Kidney epithelial cell (primary cell): ENCODE data around the gene SASS6. TPM values are rescaled to one million over a fixed set of nuclear protein-coding genes. Genes with fewer than 3 reads are reported as not detected.

Experiments
- DNase-seq: peaks from one replicate; pipeline ENCODE4 v3.0.0-alpha.2; 2010; ENCODE audit warnings: low read depth
- H3K27me3 ChIP-seq: 2 replicates; pipeline ENCODE4 v1.6.0; 2011; ENCODE audit warnings: low read length; ENCODE audit not compliant: control insufficient read depth, insufficient read depth
- H3K36me3 ChIP-seq: 2 replicates; pipeline ENCODE4 v1.5.1; 2011; ENCODE audit warnings: low read length; ENCODE audit not compliant: control insufficient read depth, insufficient read depth
- H3K4me3 ChIP-seq: 2 replicates; pipeline ENCODE4 v1.5.1; 2011; ENCODE audit warnings: low read depth, mild to moderate bottlenecking, control low read depth, low read length
- total RNA-seq: library from RNA; depleted of rRNA; stranded (reverse); fragments of >200 nt; gene quantifications from 2 replicates; pipeline ENCODE4 v1.2.3, GENCODE V29; 2015
- TF ChIP-seq, protein P1 (sequence below): IDR thresholded peaks from 2 replicates; pipeline ENCODE4 v1.5.1; 2011; ENCODE audit warnings: mild to moderate bottlenecking, moderate library complexity, low read length, control low read depth, inconsistent platforms; ENCODE audit not compliant: insufficient read depth, poor library complexity, severe bottlenecking

SASS6 gene
- total RNA-seq, 1 donor from 2014 or later, result 5.3 TPM

GRCh38 chr1:100130552-100131077 is 2.1 kb downstream of the SASS6 start:
- no peak for DNase-seq
- no peak overlapping the region for H3K4me3 ChIP-seq
- H3K27me3 ChIP-seq, result no peaks in the 10 kb centered on the region
- TF ChIP-seq, protein P1, sequence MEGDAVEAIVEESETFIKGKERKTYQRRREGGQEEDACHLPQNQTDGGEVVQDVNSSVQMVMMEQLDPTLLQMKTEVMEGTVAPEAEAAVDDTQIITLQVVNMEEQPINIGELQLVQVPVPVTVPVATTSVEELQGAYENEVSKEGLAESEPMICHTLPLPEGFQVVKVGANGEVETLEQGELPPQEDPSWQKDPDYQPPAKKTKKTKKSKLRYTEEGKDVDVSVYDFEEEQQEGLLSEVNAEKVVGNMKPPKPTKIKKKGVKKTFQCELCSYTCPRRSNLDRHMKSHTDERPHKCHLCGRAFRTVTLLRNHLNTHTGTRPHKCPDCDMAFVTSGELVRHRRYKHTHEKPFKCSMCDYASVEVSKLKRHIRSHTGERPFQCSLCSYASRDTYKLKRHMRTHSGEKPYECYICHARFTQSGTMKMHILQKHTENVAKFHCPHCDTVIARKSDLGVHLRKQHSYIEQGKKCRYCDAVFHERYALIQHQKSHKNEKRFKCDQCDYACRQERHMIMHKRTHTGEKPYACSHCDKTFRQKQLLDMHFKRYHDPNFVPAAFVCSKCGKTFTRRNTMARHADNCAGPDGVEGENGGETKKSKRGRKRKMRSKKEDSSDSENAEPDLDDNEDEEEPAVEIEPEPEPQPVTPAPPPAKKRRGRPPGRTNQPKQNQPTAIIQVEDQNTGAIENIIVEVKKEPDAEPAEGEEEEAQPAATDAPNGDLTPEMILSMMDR, result no peak
- H3K36me3 ChIP-seq, result no peaks in the 10 kb centered on the region

DNA sequence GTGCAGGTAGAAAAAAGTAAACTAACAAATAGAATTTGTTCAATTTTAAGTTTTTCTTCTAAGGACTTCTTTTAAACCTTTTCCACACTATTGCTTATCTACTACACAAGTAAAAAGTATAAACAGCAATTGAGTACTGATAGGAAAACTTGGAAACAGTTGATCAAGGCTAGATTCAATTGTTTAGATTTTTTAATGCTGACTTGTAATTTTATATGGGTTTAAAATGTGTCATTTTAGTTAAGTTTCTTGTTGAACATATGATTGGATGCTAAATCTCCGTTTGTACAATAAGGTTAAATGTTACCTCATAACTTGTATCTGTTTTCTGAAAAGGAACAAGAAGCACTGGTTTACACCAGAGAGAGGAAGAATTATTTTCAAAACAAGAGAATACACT is 5.5 kb downstream of the SASS6 start:
- Histone ChIP-seq H3K4me3 (no peak overlapping the region), H3K36me3 (no peaks in the 10 kb centered on the region), H3K27me3 (no peaks in the 10 kb centered on the region)
- no peak for DNase-seq
- TF ChIP-seq, protein P1, result no peak

- Histone ChIP-seq H3K4me3 (no peak overlapping the region), H3K36me3 (no peaks in the 10 kb centered on the region), H3K27me3 (no peaks in the 10 kb centered on the region)
- TF ChIP-seq, protein P1, result no peak
- DNase-seq, result no peak
These were observed 10.6 kb downstream of the SASS6 start for GRCh38 chr1:100122177-100122576.

- TF ChIP-seq, protein P1, result no peak
- Histone ChIP-seq H3K4me3 (no peak overlapping the region), H3K27me3 (no peaks in the 10 kb centered on the region), H3K36me3 (no peaks in the 10 kb centered on the region)
- no peak for DNase-seq
These were observed 17.2 kb downstream of the SASS6 start for GRCh38 chr1:100115524-100115923.

DNA sequence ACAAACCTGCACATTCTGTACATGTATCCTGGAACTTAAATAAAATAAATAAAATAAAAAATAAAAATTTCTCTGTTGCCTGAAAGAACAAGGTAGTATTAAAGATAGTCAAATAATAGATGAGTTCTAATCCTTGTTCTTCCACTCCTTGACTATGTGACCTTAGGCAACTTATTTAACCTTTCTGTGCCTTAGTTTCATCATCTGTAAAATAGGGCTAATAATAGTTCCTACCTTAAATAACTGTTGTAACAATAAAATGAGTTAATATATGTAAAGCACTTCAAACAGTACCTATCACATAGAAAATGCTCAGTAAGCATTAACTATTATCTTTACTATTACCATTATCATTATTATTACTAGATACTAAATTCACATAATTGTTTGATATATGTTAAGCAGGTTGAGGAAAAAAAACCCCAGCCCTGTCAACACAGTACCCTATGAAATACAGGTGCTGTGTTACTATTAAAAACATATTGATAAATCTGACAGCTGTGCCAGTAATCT is 23.1 kb downstream of the SASS6 start:
- Histone ChIP-seq H3K27me3 (no peaks in the 10 kb centered on the region), H3K4me3 (no peak overlapping the region), H3K36me3 (no peaks in the 10 kb centered on the region)
- TF ChIP-seq, protein P1, result no peak
- DNase-seq, result no peak

- Histone ChIP-seq H3K27me3 (no peaks in the 10 kb centered on the region), H3K36me3 (no peaks in the 10 kb centered on the region), H3K4me3 (no peak overlapping the region)
- TF ChIP-seq, protein P1, result no peak
- DNase-seq, result no peak
These were observed 25.0 kb downstream of the SASS6 start for GRCh38 chr1:100107696-100108095.
